A549 (cell line): ENCODE results near the gene NUDT2. TPM values are rescaled to one million over a fixed set of nuclear protein-coding genes. Genes with fewer than 3 reads are reported as not detected.

Source experiments
- ATAC-seq, 2 experiments: fragments of 200-7000 bp in 1 of 2; fragments of >200 bp in 1 of 2; cut with Nextera tagmentation in 1 of 2; cut with Tn5 transposase in 1 of 2; 3 replicates each; pipeline versions ENCODE4 v1.8.0 to v1.9.1; 2018 to 2020; ENCODE audit warnings: mild to moderate bottlenecking in 1 of 2, moderate library complexity in 1 of 2
- CTCF ChIA-PET: fragments of 300-600 bp; sonication (Branson Sonifier 250); formaldehyde crosslinking; extraction: SDS; loops from one replicate; lab custom pipeline; 2021; ENCODE audit warnings: antibody characterized with exemption, inconsistent platforms; lab: Yijun Ruan, JAX
- POLR2A ChIA-PET: fragments of 350-600 bp; formaldehyde crosslinking; extraction: SDS; loops from one replicate; lab custom pipeline; 2021; ENCODE audit warnings: antibody characterized with exemption, inconsistent platforms; lab: Yijun Ruan, JAX
- DNase-seq, 2 experiments: peaks; one replicate each; pipeline versions ENCODE4 v3.0.0 to v3.0.0-alpha.2; 2011 to 2016; ENCODE audit warnings: low read depth in 1 of 2, low spot score in 1 of 2
- FAIRE-seq: peaks from 2 replicates; lab custom pipeline; 2011; peaks lifted over from hg19 to GRCh38; lab: Jason Lieb, UNC
- H3K27ac ChIP-seq, 2 experiments: fragments of >200 bp; sonication (Bioruptor Twin); formaldehyde crosslinking; 3 replicates each; pipeline ENCODE4 v1.5.1; 2016 to 2017
- H3K4me1 ChIP-seq: fragments of >200 bp; sonication (Bioruptor Twin); formaldehyde crosslinking; 3 replicates; pipeline ENCODE4 v1.6.1; 2016
- H3K4me2 ChIP-seq: fragments of >200 bp; sonication (Bioruptor Twin); formaldehyde crosslinking; 3 replicates; pipeline ENCODE4 v1.6.1; 2016
- H3K4me3 ChIP-seq: fragments of >200 bp; sonication (Bioruptor Twin); formaldehyde crosslinking; 3 replicates; pipeline ENCODE4 v1.5.1; 2016
- H3K9me3 ChIP-seq: fragments of >200 bp; sonication (Bioruptor Twin); formaldehyde crosslinking; 3 replicates; pipeline ENCODE4 v1.6.1; 2016
- CBX2 ChIP-seq: fragments of 200-600 bp; sonication (generic); IDR thresholded peaks from 2 replicates; pipeline ENCODE4 v1.6.1; 2016; ENCODE audit warnings: low read depth, mild to moderate bottlenecking, borderline replicate concordance
- CBX8 ChIP-seq: fragments of 200-600 bp; sonication (generic); IDR thresholded peaks from 2 replicates; pipeline ENCODE4 v1.6.1; 2016
- E2F6 ChIP-seq: IDR thresholded peaks from 2 replicates; pipeline ENCODE4 v1.6.1; 2012; ENCODE audit warnings: low read depth, borderline replicate concordance
- EHMT2 ChIP-seq: fragments of 200-600 bp; sonication (generic); IDR thresholded peaks from 2 replicates; pipeline ENCODE4 v1.6.1; 2016; ENCODE audit warnings: antibody characterized with exemption, low read depth, mild to moderate bottlenecking, moderate library complexity
- EP300 ChIP-seq, 2 experiments: fragments of >200 bp; sonication (Bioruptor Twin); formaldehyde crosslinking; IDR thresholded peaks; 2 replicates in 1 of 2; 3 replicates in 1 of 2; pipeline ENCODE4 v1.6.1; 2016 to 2017
- JUNB ChIP-seq: fragments of >200 bp; sonication (Bioruptor Twin); formaldehyde crosslinking; IDR thresholded peaks from 2 replicates; pipeline ENCODE4 v1.6.1; 2016
- KDM1A ChIP-seq: fragments of 200-600 bp; sonication (generic); IDR thresholded peaks from 2 replicates; pipeline ENCODE4 v1.6.1; 2016; ENCODE audit warnings: low read depth, mild to moderate bottlenecking
- MAZ ChIP-seq: fragments of 150-350 bp; IDR thresholded peaks from 2 replicates; pipeline ENCODE4 v1.6.1; 2014; ENCODE audit warnings: antibody characterized with exemption, low read depth, low read length, borderline replicate concordance
- NPAS2 ChIP-seq: fragments of 250-450 bp; sonication (Bioruptor Pico); IDR thresholded peaks from 2 replicates; pipeline ENCODE4 v1.8.0; 2022; ENCODE audit warnings: mild to moderate bottlenecking, moderate library complexity, borderline replicate concordance
- RCOR1 ChIP-seq: fragments of 150-350 bp; IDR thresholded peaks from 2 replicates; pipeline ENCODE4 v1.6.1; 2014; ENCODE audit warnings: antibody characterized with exemption, low read length, low read depth
- REST ChIP-seq: fragments of 200-600 bp; sonication (generic); IDR thresholded peaks from 2 replicates; pipeline ENCODE4 v1.6.1; 2016; ENCODE audit warnings: antibody characterized with exemption, mild to moderate bottlenecking, moderate library complexity
- RFX5 ChIP-seq: fragments of 450-650 bp; IDR thresholded peaks from 2 replicates; pipeline ENCODE4 v1.7.1; 2014; ENCODE audit warnings: antibody characterized with exemption, mild to moderate bottlenecking, moderate library complexity
- TFCP2L1 ChIP-seq: fragments of 250-450 bp; sonication (Bioruptor Pico); IDR thresholded peaks from 2 replicates; pipeline ENCODE4 v1.5.0; 2021; ENCODE audit warnings: mild to moderate bottlenecking
- TP53 ChIP-seq: fragments of 250-450 bp; sonication (Bioruptor Pico); IDR thresholded peaks from 2 replicates; pipeline ENCODE4 v1.5.0; 2021; ENCODE audit warnings: mild to moderate bottlenecking, moderate library complexity
- ZC3H11A ChIP-seq: fragments of 450-650 bp; IDR thresholded peaks from 2 replicates; pipeline ENCODE4 v1.6.1; 2014; ENCODE audit warnings: antibody characterized with exemption, mild to moderate bottlenecking
- ZNF302 ChIP-seq: fragments of 250-450 bp; sonication (Bioruptor Pico); IDR thresholded peaks from 2 replicates; pipeline ENCODE4 v1.9.0; 2021; ENCODE audit warnings: inconsistent platforms, mild to moderate bottlenecking, moderate library complexity
- WGBS: methylation state at CpG from one replicate; pipeline ENCODE4 v1.1.6; 2017; ENCODE audit errors: missing lambda C conversion rate; 5-methylcytosine and 5-hydroxymethylcytosine counted together
- polyA plus RNA-seq, 4 experiments: library from polyadenylated mRNA; depleted of rRNA in 3 of 4; stranded (reverse); fragments of >200 nt; fragmentation: RNase III in 1 of 4; extraction: RNeasy Plus Mini Kit Qiagen cat#74134 plus additional on column Dnase treatment in 1 of 4; gene quantifications; 2 replicates in 3 of 4; 3 replicates in 1 of 4; pipeline ENCODE4 v1.2.3, GENCODE V29; 2011 to 2017
- TF ChIP-seq, protein P1 (sequence below): fragments of 150-350 bp; IDR thresholded peaks from 2 replicates; pipeline ENCODE4 v1.6.1; 2014; ENCODE audit warnings: low read depth, mild to moderate bottlenecking, low read length

The NUDT2 gene
- polyA plus RNA-seq, 2 of the 4 experiments (the other 2 are of a cell fraction) = 25.5 to 26.4 TPM

DNA sequence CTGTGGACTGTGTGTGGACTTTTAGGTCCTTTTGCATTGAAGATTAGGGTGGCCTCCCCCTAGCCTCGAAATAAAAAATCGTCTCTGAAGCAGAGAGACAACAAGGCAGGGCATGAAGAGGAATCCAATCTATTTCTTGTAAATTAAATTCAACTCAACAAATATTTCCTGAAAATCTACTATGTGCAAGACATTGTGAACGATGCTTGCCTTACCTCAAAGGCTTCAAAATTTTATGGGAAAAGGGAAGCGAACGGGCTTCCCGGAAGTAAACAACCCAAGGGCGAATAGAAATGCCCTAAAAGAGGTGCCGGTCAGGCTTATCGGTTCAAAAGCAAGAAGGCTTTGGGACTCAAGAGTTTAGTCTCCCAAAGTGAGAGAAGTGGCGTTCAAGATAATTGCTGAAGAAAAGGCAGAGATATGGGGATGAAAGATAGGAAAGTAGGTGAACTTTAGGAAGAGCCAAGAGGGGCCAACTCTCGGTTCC is 826 bp upstream of the NUDT2 start:
- H3K9me3 ChIP-seq = no peaks in the 10 kb centered on the region
- ATAC-seq (peak; percentile 27 to 42; a peak in 5 of 6 replicates), DNase-seq (peak in 1 of 2 experiments; percentile 25), FAIRE-seq (no peak)
- H3K27ac ChIP-seq = peak overlapping the region; percentile 77 to 88
- WGBS = under 1% methylated on average over 11 of the region's 11 CpGs
- ChIA-PET POLR2A (no interaction called here), CTCF (interaction anchor here (1.0 to 1.7 kb wide), 4 partner anchors 51 to 263 kb away, joined by 5 to 9 read pairs (median 6); no protein-coding TSS in a partner anchor)
- TF ChIP-seq TP53 (CRISPR knock-in tag) (no peak), ZNF302 (CRISPR knock-in tag) (no peak), CBX8 (no peak), JUNB (no peak), RFX5 (no peak), REST (no peak), RCOR1 (no peak), KDM1A (no peak), MAZ (no peak), TFCP2L1 (CRISPR knock-in tag) (no peak), NPAS2 (CRISPR knock-in tag) (no peak)
- TF ChIP-seq, protein P1, sequence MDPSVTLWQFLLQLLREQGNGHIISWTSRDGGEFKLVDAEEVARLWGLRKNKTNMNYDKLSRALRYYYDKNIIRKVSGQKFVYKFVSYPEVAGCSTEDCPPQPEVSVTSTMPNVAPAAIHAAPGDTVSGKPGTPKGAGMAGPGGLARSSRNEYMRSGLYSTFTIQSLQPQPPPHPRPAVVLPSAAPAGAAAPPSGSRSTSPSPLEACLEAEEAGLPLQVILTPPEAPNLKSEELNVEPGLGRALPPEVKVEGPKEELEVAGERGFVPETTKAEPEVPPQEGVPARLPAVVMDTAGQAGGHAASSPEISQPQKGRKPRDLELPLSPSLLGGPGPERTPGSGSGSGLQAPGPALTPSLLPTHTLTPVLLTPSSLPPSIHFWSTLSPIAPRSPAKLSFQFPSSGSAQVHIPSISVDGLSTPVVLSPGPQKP = no peak
- H3K4me1 ChIP-seq = peaks cover 20% of the 10 kb centered on the region
- H3K4me2 ChIP-seq = peak overlapping the region; percentile 79
- peak overlapping the region; percentile 97 for H3K4me3 ChIP-seq

DNA sequence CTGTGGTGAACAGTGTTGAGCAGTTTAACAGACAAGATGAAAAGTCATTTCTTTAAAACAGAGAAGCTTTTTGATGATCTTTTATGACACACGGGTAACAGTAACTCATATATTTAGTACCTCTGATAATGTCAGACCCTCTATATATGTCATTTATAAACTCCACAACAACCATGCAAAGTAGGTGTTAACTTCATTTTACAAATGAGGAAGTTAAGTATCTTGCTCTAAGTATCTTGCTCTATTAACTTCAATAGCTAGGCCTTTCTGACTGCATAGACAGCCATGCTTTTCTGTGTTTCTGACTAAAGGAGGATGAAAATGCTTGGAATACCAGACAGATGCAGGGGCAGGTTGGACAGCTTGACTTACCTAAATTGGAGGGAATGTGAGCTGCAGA is 1.8 kb downstream of the NUDT2 start:
- Histone ChIP-seq H3K27ac (no peak overlapping the region), H3K9me3 (no peaks in the 10 kb centered on the region), H3K4me1 (peaks cover 20% of the 10 kb centered on the region), H3K4me3 (no peak overlapping the region), H3K4me2 (peak overlapping the region; percentile 84; the same call in 1 of the 3 replicates)
- TF ChIP-seq JUNB (no peak), ZC3H11A (no peak), EHMT2 (no peak), EP300 (IDR thresholded peaks at IDR 0.05) (no peak), E2F6 (no peak), CBX2 (no peak)
- FAIRE-seq (no peak), ATAC-seq (no peak), DNase-seq (no peak)
- 77% methylated on average over 1 of the region's 1 CpG for WGBS
- ChIA-PET POLR2A (no interaction called here), CTCF (interaction anchor here (0.7 to 23.6 kb wide), 15 partner anchors 9 to 321 kb away, joined by 3 to 417 read pairs (median 5); partner anchors contain the start of gene MYORG)
